AG04450 (cell line): ENCODE measurements around the gene IGF2BP3. TPM values are rescaled to one million over a fixed set of nuclear protein-coding genes. Genes with fewer than 3 reads are reported as not detected.
A peak's percentile ranks its signal among the peaks of the same experiment; 100 is the strongest.

ENCODE experiments used
- CTCF ChIA-PET: fragments of 300-600, 350-600 bp; formaldehyde crosslinking; extraction: SDS; loops from one replicate; lab custom pipeline; 2022; ENCODE audit warnings: antibody characterized with exemption, inconsistent platforms; lab: Charles Lee
- POLR2A ChIA-PET: fragments of 350-600 bp; formaldehyde crosslinking; extraction: SDS; loops from one replicate; lab custom pipeline; 2021; ENCODE audit warnings: antibody characterized with exemption, inconsistent platforms; lab: Yijun Ruan, JAX
- DNase-seq: peaks from one replicate; pipeline ENCODE4 v3.0.0-alpha.2; 2011; ENCODE audit warnings: low read depth, low spot score
- H3K27ac ChIP-seq: one replicate; pipeline ENCODE4 v1.5.1; 2012; ENCODE audit warnings: low read depth, low read length, control low read depth
- H3K27me3 ChIP-seq: one replicate; pipeline ENCODE4 v1.6.0; 2012; ENCODE audit warnings: low read length; ENCODE audit not compliant: control insufficient read depth, insufficient read depth
- H3K4me3 ChIP-seq: 2 replicates; pipeline ENCODE4 v1.5.1; 2011; ENCODE audit warnings: mild to moderate bottlenecking, low read depth, low read length, control low read depth
- H3K9me3 ChIP-seq: 2 replicates; pipeline ENCODE4 v1.5.1; 2012; ENCODE audit warnings: low read length; ENCODE audit not compliant: control insufficient read depth, insufficient read depth
- CTCF ChIP-seq: IDR thresholded peaks from 2 replicates; pipeline ENCODE4 v1.5.1; 2011; ENCODE audit warnings: low read depth, low read length, control low read depth, inconsistent platforms
- polyA plus RNA-seq: library from polyadenylated mRNA; depleted of rRNA; stranded (reverse); fragments of >200 nt; gene quantifications from 2 replicates; pipeline ENCODE4 v1.2.3, GENCODE V29; 2011

IGF2BP3 gene
- polyA plus RNA-seq, 1 experiment = 98.2 TPM

- TF ChIP-seq CTCF = no peak
- ChIA-PET POLR2A (no interaction called here), CTCF (interaction anchor here (0.5 to 0.6 kb wide), 2 partner anchors 105 to 124 kb away, joined by 3 read pairs; no protein-coding TSS in a partner anchor)
- Histone ChIP-seq H3K27me3 (no peaks in the 10 kb centered on the region), H3K9me3 (no peaks in the 10 kb centered on the region), H3K27ac (peak overlapping the region; percentile 52), H3K4me3 (no peak overlapping the region)
- peak; percentile 65 for DNase-seq
Measured at GRCh38 chr7:23396222-23397015, 73.9 kb downstream of the IGF2BP3 start.

GRCh38 chr7:23394488-23395171, 75.7 kb downstream of the IGF2BP3 start:
- no peak for TF ChIP-seq CTCF
- H3K9me3 ChIP-seq = no peaks in the 10 kb centered on the region
- DNase-seq = no peak
- ChIA-PET CTCF (interaction anchor here (0.9 kb wide), 1 partner anchor 118 kb away, joined by 3 read pairs; no protein-coding TSS in a partner anchor), POLR2A (no interaction called here)
- H3K27me3 ChIP-seq = no peaks in the 10 kb centered on the region
- no peak overlapping the region for H3K4me3 ChIP-seq
- H3K27ac ChIP-seq = peak overlapping the region; percentile 62

DNA sequence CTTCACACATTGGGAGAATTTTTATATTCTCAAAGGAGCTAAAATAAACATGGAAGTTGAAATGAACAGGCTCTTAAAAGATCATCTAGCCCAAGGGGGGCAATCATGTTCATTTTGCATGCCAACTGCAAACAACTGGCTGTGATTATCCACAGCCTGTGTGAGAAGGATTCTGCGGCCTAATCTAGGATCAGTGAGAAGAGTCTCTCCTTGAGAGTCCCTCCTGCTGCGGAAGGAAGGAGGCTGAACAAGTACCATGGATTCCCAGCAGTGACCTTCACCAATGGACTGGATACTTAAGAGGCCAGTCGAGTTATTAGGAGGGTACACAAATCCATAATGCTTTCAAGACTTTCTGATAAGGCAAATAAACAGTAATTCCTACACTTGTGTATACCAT, 76.7 kb downstream of the IGF2BP3 start:
- Histone ChIP-seq H3K9me3 (no peaks in the 10 kb centered on the region), H3K27me3 (no peaks in the 10 kb centered on the region), H3K27ac (no peak overlapping the region), H3K4me3 (no peak overlapping the region)
- no peak for TF ChIP-seq CTCF
- ChIA-PET POLR2A (no interaction called here), CTCF (no interaction called here)
- DNase-seq = no peak

DNA sequence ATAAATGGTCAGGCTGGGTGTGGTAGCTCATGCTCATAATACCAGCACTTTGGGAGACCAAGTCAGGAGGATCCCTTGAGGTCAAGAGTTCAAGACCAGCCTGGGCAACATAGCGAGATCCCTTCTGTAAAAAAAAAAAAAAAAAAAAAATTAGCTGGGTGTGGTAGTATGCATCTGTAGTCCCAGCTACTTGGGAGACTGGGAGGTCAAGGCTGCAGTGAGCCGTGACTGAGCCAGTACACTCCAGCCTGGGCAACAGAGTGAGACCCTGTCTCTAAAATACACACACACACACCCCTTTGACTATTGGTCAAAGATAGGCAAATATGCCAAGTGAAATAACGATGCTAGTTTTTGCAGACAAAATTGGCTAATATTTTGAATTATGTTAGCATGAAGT, 80.6 kb downstream of the IGF2BP3 start:
- ChIA-PET POLR2A (interaction anchor here (0.6 kb wide), 1 partner anchor 44 kb away, joined by 7 read pairs; no protein-coding TSS in a partner anchor), CTCF (interaction anchor here (1.4 kb wide), 1 partner anchor 117 kb away, joined by 3 read pairs; no protein-coding TSS in a partner anchor)
- TF ChIP-seq CTCF = no peak
- Histone ChIP-seq H3K9me3 (no peaks in the 10 kb centered on the region), H3K4me3 (no peak overlapping the region), H3K27ac (no peak overlapping the region), H3K27me3 (no peaks in the 10 kb centered on the region)
- DNase-seq = no peak

DNA sequence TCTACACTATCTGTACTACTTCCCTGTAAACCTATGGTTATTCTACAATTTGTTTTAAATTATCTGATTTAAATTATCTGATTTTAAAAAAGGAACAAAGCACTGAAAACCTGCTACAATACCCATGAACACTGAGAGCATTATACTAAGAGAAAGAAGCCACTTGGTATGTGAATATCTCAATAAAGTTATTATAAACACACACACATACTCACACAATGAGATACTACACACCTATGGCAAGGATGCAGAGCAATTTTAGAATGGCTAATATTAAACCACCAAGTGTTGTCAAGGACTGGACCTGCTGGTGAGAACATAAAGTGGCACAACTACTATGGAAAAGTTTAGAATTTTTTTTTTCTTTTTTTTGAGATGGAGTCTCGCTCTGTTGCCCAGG, 82.7 kb downstream of the IGF2BP3 start:
- no peak for TF ChIP-seq CTCF
- ChIA-PET POLR2A (no interaction called here), CTCF (no interaction called here)
- Histone ChIP-seq H3K27ac (no peak overlapping the region), H3K27me3 (no peaks in the 10 kb centered on the region), H3K9me3 (no peaks in the 10 kb centered on the region), H3K4me3 (no peak overlapping the region)
- no peak for DNase-seq
